Measurements from ENCODE around the gene PXDN.
"Not testable (repeated sequence)": the region's sequence is repeated elsewhere in the genome, so short reads cannot be mapped to it uniquely, and the experiment has no call there.

DNA sequence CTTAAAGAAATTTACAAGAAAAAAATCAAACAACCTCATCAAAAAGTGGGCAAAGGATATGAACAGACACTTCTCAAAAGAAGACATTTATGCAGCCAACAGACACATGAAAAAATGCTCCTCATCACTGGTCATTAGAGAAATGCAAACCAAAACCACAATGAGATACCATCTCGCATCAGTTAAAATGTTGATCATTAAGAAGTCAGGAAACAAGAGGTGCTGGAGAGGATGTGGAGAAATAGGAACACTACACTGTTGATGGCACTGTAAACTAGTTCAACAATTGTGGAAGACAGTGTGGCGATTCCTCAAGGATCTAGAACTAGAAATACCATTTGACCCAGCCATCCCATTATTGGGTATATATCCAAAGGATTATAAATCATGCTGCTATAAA lies 20.9 kb upstream of the PXDN start:
- not testable (repeated sequence) for TF ChIP-seq POLR2AphosphoS5 (IDR thresholded peaks at IDR 0.05; ENCODE audit: low read depth, low read length); TAF1 (IDR thresholded peaks at IDR 0.05; ENCODE audit: borderline replicate concordance, low read depth, low read length)

All from GM12892 (cell line).